ENCODE results near the gene CDH22.

CDH22 gene

DNA sequence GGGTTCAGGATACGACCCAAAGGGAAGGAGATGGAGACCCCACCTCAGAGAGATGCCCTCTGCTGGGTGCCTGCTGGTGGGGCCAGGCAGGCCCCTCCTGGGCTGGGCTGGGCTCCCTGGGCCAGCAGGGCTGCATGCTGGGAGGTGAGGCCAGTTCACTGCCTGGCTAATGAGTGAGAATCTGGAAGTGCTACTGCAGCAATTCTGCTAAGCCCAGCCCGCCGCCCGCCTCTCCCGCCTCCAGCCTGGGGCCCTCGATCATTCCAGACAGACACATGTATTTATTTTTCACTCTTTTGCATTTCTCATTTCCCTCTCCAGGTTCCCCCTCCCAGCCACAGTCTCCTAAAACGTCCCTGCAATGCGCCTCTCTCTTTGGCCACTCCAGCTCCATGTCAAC, 79.6 kb downstream of the CDH22 start:
- no peak overlapping the region for H3K27ac ChIP-seq
- H3K4me3 ChIP-seq = no peak overlapping the region

DNA sequence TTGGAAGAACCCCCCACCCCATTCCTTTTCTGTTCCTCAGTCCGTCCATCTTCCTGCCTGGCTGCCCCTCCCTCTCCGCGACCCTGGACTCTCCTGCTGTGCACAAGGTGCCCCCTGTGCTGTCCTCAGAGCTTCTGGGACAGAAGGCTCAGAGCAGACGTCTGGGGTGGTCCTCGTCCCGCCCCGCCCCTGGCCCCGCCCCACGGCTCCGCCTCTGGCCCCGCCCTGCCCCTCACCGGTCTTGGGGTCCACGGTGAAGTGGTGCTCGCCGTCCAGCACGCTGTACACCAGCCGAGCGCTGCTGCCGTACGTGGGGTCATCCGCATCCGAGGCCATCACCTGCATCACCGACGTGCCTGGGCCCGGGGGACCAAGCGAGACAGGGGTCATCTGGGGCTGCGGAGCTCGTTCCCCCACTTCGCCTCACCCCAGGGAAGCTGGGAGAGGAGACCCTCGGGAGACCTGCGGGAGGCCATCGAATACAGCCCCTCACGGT, 81.0 kb downstream of the CDH22 start:
- H3K4me3 ChIP-seq = no peak overlapping the region
- H3K27ac ChIP-seq = no peak overlapping the region

DNA sequence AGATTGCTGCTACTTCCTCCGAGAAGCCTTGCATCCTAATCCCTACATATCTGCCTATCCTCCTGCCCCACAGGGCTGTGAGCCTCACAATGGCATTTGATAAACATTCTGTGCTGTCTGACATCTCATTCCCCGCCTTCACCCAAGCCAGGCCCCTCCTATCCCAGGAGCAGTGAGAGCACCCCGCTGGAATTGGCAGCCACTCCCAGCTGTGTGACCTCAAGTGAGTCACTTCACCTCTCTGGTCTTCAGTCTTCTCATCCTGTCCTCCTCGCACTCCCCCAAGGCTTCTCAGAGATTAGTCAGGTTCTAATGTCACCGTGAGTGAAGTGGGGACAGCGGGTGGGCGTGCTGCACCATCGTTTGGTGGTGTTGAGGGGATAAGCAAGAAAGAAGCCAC, 81.7 kb downstream of the CDH22 start:
- no peak overlapping the region for H3K27ac ChIP-seq
- no peak overlapping the region for H3K4me3 ChIP-seq

DNA sequence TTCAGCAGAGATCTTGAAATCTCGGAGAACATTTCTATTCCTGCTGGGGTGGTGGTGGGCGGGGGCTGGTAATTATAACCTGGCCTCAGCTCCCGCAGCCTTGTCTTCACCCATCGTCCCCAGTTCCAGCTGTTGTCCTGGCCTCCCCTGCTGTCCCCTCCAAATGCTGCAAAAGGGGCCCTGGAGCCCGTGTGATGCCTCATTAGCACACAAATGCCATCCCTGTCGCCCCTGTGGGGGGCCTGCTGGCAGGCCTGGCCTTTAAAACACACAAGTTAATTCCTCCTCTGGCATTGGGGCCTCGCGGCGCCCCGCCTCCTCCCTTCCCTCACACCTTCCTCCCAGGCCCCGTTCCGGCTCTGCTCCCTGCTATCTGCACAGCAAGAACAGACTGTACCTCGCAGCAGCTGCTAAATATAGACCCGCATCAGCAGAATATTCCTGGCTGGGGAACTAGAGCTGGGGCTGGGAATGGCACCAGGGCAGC, 85.7 kb downstream of the CDH22 start:
- H3K4me3 ChIP-seq = no peak overlapping the region
- H3K27ac ChIP-seq = no peak overlapping the region

DNA sequence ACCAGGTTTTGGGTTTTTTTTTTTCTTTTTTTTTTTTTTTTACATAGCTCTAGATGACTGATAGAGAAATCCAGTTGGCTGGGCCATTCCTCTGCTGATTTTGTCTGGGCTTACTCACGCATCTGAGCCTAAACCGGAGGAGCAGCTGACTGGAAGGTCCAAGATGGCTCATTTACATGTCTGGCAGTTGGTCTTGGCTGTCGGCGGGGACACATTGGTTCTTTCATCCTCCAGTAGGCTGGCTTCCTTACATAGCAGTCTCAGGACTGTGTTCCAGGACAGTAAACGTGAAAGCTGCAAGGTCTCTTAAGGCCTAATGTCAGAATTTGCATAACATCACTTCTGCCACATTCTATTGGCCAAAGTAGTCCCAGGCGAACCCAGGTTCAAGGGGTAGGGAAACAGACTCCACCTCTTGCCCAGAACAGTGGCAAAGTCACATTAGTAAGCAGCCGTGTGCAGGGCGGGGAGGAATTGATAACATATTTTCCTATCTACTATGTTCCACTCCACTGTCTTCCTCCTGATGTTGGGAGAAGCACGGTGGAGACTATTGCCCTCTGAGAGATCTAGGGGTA, 87.0 kb downstream of the CDH22 start:
- Histone ChIP-seq H3K4me3 (no peak overlapping the region), H3K27ac (no peak overlapping the region)

DNA sequence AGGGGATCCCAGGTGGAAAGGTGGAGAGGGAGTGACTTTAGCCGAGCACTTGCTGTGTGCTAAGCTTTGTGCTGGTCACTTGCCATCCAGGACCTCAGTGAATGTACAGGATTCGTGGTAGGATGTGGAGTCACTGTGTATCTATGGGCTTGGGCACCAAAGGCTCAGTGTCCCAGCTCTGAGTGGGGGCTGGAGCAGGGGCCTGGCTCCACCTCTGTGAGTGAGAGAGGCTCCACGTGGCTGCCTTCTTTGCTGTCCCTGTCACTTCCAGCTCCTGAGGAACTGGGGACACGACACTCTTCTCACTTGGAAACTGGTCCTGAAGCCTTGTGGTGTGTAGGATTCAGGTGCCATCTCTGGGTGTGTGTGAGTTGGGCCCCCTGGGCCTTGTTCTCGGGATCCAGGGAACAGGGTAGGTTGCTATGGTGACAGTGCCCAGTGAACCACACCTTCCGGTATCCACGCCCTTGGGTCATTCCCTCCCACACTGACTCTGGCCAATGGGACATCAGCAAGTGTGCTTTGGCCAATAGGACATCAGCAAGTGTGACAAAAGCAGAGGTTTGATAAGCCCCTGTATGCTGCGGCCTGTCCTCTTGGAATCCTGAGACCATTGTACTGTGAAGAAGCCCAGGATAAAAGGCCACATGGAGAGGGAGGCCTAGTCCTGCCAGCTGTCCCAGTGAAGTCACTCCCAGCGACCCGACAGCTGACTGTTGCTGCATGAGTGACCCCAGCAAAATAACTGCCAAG, 87.7 kb downstream of the CDH22 start:
- Histone ChIP-seq H3K4me3 (no peak overlapping the region), H3K27ac (no peak overlapping the region)

DNA sequence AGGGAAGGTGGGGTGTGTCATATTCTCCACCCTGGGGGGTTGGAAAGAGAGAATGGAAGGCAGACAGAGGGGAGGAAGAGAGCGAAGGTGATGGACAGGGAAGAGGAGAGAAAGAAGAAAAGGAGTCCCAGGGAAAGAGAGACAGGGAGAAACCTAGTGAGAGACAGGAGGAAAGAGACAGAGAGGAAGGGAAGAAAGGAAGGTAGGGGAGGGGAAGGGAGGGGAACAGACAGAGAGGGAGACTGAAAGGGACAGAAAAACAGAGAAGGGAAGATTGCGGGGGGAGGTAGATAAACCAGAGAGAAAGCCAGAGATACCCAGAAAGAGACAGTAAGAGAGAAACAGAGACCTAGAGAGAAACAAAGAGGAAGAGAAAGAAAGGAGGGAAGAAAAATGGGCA, 88.4 kb downstream of the CDH22 start:
- Histone ChIP-seq H3K27ac (no peak overlapping the region), H3K4me3 (no peak overlapping the region)

DNA sequence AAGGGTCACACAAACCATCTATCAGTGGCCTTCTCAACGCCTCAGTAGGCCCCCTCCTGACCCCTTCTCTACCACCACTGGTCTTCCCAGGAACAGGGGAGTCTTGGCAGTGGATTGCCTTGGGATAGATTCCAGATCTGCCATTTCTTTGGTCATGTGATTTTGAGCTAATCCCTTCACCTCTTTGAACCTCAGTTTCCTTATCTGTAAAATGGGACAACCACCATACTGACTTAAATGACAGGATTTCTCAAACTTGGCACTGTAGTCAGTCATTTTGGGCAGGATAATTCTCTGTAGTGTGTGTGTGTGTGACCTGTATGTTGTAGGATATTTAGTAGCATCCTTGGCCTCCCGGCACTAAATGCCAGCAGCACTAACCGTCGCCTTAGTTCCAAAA, 89.1 kb downstream of the CDH22 start:
- Histone ChIP-seq H3K27ac (no peak overlapping the region), H3K4me3 (no peak overlapping the region)

DNA sequence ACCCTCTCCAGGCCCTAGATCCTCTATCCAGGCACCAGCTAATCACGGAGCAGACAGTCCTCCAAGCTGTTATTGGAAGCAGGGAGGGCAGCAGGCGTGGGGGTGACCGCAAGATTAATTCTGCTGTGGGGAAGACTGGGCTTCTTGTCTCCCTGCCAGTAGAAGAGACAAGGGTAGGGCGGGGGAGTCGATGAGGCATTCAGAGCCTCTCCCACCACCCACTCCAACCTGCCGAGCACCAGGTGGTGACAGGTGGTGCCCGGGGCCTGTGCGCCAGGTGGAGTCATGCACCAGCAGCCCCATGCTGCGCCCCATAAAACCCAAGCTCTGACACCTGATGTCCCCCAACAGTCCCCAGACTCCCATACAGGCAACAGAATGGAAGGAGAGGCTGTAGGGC, 89.6 kb downstream of the CDH22 start:
- H3K27ac ChIP-seq = no peak overlapping the region
- H3K4me3 ChIP-seq = no peak overlapping the region

DNA sequence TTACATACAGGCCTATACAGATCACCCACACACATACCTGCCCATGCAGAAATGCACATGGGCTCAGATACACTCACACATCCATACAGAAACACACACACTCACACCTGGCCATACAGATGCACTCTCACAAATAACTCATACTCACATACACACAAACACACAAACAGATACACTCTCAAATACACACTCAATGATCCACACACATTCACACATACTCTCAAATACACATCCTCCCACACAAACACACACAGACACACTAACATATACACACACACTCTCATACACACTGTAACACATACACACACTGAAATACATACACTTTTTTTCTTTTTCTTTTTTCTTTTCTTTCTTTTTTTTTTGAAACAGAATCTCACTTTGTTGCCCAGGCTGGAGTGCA, 90.7 kb downstream of the CDH22 start:
- Histone ChIP-seq H3K27ac (no peak overlapping the region), H3K4me3 (no peak overlapping the region)

DNA sequence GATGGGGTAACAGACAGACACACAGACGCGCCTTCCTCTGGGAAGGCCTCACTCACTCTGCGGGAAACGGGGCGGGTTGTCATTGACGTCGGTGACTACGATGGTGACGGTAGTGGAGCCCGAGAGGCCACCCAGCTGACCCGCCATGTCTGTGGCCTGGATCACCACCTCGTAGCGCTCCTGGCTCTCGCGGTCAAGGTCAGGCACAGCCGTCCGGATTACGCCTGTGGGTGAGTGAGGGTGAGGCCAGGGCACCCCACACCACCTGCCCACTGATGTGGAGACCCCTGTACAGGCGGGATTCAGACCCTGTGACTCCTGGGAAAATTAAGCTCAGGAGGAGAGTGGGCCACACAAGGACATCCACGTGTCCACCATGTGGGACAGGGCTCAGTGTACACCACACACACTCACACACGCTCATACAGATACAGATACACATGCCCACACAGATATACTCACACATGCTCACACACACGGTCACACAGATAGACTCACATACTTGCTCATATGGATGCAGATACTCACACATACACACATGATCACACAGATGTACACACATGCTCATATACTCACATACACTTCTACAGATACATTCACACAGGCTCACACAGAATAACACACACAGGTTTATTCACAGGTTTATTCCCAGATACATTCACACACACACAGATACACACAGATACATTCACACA, 91.4 kb downstream of the CDH22 start:
- Histone ChIP-seq H3K27ac (no peak overlapping the region), H3K4me3 (no peak overlapping the region)

DNA sequence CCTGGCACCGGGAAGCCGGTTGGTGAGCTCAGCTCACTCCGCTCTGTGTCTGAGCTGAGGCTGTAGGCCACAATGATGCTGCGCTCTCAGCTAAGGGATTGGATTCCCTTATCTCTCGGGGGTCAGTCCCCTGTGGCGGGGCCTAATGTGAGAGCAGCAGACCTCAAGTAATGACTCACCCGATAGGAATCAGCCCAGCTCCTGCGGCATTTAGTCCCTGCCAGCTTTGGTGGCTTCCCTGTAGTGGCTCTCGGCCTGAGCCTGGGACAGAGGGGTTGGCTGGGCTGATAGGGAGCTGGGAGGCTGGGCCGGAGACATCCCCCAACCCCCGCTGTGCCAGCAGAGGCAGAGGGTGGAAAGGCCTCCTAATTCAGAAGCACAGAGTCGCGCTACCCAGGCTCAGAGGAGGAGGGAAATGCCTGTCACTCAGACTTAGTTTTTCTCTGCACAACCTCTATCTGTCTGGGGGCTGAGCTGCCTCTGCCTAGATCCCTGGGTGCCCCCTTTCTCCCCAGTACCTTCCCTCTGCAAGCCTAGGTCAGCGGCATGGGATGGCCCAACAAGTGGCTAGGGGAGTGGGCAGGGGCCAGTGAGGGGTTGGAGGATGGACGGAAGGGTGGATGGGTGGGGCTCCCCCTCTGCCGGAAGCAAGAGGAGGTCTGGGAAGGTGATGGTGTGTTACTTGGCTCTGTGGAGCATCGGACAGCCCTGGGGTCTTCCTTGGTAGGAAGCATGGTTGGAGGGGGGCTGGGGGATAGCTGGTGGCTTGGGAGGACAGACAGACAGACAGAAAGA, 92.2 kb downstream of the CDH22 start:
- no peak overlapping the region for H3K4me3 ChIP-seq
- no peak overlapping the region for H3K27ac ChIP-seq

DNA sequence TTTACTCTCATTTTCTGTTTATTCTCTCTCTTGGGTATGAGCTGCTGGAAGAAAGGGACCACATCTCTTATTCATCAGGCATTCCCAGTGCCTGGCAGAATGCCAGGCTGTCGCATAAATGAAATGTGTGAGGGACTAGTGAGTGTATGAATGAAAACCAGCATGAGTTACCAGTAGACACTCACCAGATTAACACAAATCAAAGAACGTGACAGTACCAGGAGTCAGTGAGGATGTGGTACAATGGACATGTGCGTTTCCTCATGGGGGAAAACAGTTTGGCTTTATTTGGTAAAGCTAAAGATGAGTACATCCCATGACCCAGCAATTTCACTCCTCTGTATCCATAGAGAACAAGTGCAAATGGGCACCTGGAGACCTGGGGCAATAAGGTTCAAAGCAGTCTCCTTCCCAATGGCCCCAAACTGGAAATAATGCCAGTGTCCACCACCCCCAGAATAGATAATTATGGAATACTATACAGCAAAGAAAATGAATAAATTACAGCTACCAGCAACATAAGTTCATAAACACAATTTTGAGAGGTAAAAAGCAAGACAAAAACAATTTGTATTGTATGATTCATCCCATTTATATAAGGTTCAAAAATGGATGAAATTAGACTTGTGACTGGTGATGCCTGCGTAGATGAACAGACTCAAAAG, 93.3 kb downstream of the CDH22 start:
- Histone ChIP-seq H3K27ac (no peak overlapping the region), H3K4me3 (no peak overlapping the region)

DNA sequence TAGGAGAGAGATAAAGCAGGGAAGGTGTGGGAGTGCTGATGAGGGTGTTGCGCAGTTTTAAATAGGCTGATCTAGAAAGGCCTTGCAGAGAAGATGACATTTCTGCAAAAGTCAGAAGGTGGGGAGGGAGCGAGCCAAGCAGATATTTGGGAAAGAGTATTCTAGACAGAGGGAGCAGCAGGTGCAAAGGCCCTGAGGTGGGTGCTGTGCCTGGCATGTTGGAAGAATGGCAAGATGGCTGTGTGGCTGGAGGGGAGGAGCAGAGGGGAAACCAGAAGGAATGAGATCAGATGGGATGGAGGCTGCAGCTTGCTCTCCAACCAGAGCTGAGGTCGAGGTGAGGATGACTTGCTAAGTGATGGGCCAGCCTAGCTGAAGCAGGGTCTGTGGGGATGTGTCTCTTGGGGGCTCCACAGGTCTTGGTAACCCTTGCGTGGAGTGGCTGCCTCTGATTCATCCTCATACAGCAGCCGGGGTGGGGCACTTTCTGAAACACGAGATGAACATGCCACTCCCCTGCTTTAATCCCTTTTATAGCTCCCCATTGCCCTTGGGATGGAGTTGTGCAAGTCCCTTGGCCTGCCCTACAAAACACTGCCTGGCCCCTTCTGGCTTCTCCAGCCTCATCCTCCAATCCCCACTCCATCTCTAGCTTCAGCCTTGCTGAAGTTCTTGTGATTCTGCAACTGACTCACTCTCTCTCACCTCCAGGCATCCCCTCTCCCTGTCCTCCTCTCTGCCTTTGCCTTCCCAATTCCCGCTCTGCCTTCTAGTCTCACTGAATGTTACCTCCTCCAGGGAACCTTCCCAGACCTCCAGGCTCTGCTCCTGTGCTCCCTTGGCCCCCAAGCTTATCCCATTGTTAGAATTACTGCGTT, 94.1 kb downstream of the CDH22 start:
- Histone ChIP-seq H3K4me3 (no peak overlapping the region), H3K27ac (no peak overlapping the region)

DNA sequence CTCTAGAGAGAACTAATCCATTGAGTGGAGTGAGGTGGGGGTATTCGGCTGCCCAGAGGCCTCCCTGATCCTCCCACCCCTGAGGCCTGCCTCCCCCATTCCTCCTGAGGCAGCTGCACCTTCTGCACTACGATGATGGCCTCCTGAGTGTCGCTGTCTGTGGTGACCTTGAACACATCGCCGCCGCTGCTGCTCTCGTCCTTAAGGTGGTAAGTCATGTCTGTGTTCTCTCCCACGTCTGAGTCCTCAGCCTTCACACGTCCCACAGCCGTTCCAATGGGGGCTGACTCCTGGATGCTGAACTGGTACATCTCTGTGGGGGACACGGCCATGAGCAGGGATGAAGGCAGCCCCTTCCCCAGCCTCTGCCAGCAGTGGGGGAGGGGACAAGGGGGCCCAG, 95.4 kb downstream of the CDH22 start:
- Histone ChIP-seq H3K4me3 (no peak overlapping the region), H3K27ac (no peak overlapping the region)

DNA sequence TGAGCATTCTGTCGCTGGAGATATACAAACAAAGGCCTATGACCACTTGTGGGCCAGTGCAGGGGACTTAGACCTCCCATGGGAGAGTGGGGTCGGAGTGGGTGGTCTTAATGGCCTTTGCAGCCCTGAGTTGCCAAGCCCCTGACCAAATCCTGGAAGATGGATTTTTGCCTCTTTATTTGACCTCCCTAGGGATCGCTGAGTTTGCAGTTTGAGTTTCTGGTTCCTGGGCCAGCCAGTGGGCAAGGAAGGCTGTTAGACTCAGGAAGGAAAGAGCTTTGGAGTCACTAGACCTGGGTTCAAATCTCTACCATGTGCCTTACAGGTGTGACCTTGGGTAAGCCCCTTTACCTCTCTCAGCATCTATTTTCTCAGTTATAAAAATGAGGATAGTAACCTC, 96.0 kb downstream of the CDH22 start:
- Histone ChIP-seq H3K27ac (no peak overlapping the region), H3K4me3 (no peak overlapping the region)

DNA sequence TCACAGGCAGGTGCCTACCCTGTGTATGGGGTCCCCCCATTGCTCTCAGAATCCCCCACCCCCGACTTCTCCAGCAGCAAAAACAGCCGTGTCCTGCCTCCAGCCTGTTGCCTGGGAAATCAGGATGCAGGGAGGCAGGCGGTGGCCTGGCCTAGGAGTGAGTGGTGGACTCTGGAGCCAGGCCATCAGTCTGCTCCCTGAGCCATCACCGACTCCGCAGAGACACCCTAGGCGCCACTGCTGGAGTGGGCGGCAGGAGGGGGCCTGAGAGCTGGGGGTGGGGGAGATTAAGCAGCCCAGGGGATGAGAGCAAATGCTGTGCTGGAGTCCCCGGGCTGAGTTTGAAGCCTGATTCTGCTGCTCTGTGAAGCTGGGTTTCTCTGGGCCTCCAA, 97.0 kb downstream of the CDH22 start:
- no peak overlapping the region for H3K4me3 ChIP-seq
- no peak overlapping the region for H3K27ac ChIP-seq

DNA sequence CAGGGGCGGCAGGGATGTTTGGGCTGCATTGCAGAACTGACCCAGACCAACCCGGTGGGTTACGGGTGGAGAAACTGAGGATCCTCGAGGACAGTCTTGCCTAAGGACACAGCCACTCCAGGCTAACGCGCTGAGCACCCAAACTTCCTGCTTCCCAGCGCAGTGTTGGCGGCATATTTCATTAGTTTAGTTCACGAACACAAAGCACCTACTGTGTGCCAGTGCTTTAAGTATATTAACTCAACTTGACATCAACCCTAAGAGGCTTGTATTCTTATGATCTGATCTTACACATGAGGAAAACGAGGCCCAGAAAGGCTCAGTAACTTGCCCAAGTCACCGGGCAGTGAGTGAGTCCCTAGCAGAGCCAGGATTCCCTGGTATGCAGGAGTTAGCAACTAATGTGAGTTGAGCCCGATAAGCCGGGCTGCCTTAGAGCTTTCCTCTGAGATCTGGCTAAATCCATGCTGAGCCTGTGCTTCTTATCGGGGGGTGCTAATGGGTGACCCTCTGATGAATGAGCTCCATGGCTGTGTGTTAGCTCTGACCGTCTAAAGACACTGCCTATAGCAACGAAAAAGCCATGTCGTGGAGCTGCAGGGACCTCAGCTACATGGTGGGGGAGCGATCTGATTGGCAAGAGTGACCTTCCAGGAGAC, 97.5 kb downstream of the CDH22 start:
- Histone ChIP-seq H3K4me3 (no peak overlapping the region), H3K27ac (no peak overlapping the region)
